Measurements from ENCODE around the gene KCNK16. TPM values are rescaled to one million over a fixed set of nuclear protein-coding genes. Genes with fewer than 3 reads are reported as not detected.

The KCNK16 gene
- total and polyA plus RNA-seq, 2 of the 4 experiments (the other 2 are of a cell fraction): not detected

- no peak for ATAC-seq (ENCODE audit: low read depth)
Measured at GRCh38 chr6:39333644-39334438, 11.3 kb upstream of the KCNK16 start.

More at GRCh38 chr6:39333644-39334438, 11.3 kb upstream of the KCNK16 start:
- no CpG with 5 or more reads among the region's 7 CpGs for WGBS, 2 experiments (ENCODE audit: extremely low coverage in 2 of 2, insufficient read length in 1 of 2)
- H2AK9ac ChIP-seq (replicated peaks; ENCODE audit: low read depth, low read length, poor library complexity): no peak overlapping the region
- H2AFZ ChIP-seq (replicated peaks; ENCODE audit: low read length, poor library complexity): no peak overlapping the region
- H2AK5ac ChIP-seq (ENCODE audit: low read depth, low read length): no peak overlapping the region
- H4K91ac ChIP-seq (ENCODE audit: insufficient read depth, low read depth, low read length): no peak overlapping the region
- H2BK120ac ChIP-seq (ENCODE audit: low read depth, low read length): no peak overlapping the region
- no peak overlapping the region for H3K14ac ChIP-seq (replicated peaks; ENCODE audit: low read depth, low read length)
- H2BK5ac ChIP-seq (ENCODE audit: low read depth, low read length, poor library complexity, severe bottlenecking): no peak overlapping the region
- H3K27ac ChIP-seq (ENCODE audit: insufficient read depth, low read length): no peak overlapping the region
- H2BK15ac ChIP-seq (ENCODE audit: low read depth, low read length): no peak overlapping the region
- H3K4me1 ChIP-seq (ENCODE audit: control insufficient read depth, insufficient read depth, low read length): no peaks in the 10 kb centered on the region
- H3K9ac ChIP-seq (ENCODE audit: low read depth, low read length): no peak overlapping the region
- H3K4me2 ChIP-seq (ENCODE audit: low read depth, low read length): no peak overlapping the region
- in situ Hi-C loops (cut with MboI; ENCODE audit: low sequenced_read_pairs) (no loop called here), dilution Hi-C loops (cut with HindIII; ENCODE audit: low sequenced_read_pairs, unreplicated experiment) (no loop called here), intact Hi-C loops (cut with micrococcal nuclease) (no loop called here)
- POLR2A ChIA-PET (ENCODE audit: unreplicated experiment): no interaction called here
- no peaks in the 10 kb centered on the region; the same call in 1 of the 2 replicates for H3K27me3 ChIP-seq (ENCODE audit: control insufficient read depth, insufficient read depth, low read length)
- H3K18ac ChIP-seq (ENCODE audit: low read depth, low read length): no peak overlapping the region
- no peaks in the 10 kb centered on the region for H4K20me1 ChIP-seq (ENCODE audit: insufficient read depth, low read length)
- no peaks in the 10 kb centered on the region for H3K36me3 ChIP-seq (ENCODE audit: control insufficient read depth, insufficient read depth, low read length)
- DNase-seq: no peak
- BruUV-seq (replicated peaks): no TSS peak
- H4K5ac ChIP-seq (ENCODE audit: low read depth, low read length): no peak overlapping the region
- CTCF ChIA-PET: no interaction called here
- H4K8ac ChIP-seq (ENCODE audit: low read depth in 2 of 2, low read length in 2 of 2): no peak overlapping the region
- H3K56ac ChIP-seq (ENCODE audit: extremely low read depth, insufficient read depth, low read length): no peak overlapping the region
- no peak overlapping the region for H2BK20ac ChIP-seq (ENCODE audit: low read depth, low read length)
- no peak overlapping the region for H3K23ac ChIP-seq (ENCODE audit: low read depth, low read length)
- H3K4ac ChIP-seq (ENCODE audit: low read depth, low read length): no peak overlapping the region
- TF ChIP-seq MAZ (IDR thresholded peaks at IDR 0.05; ENCODE audit: borderline replicate concordance, low read depth, low read length): no peak
- no peak for TF ChIP-seq BHLHE40 (IDR thresholded peaks at IDR 0.05; ENCODE audit: low read depth, low read length)
- TF ChIP-seq FOS (IDR thresholded peaks at IDR 0.05; ENCODE audit: low read depth, low read length): no peak
- no peak for TF ChIP-seq SMC3 (IDR thresholded peaks at IDR 0.05; ENCODE audit: low read depth, low read length)
- TF ChIP-seq RAD21 (IDR thresholded peaks at IDR 0.05; ENCODE audit: low read length): no peak
- no peak for TF ChIP-seq CTCF (conservative IDR thresholded peaks at IDR 0.05; ENCODE audit: low read depth, low read length)
- TF ChIP-seq MXI1 (IDR thresholded peaks at IDR 0.05; ENCODE audit: borderline replicate concordance, low read depth, low read length): no peak
- no peak for TF ChIP-seq CHD1 (IDR thresholded peaks at IDR 0.05; ENCODE audit: low read depth, low read length)
- no peak for TF ChIP-seq USF2 (IDR thresholded peaks at IDR 0.05; ENCODE audit: low read depth, low read length)
- TF ChIP-seq POLR2A (IDR thresholded peaks at IDR 0.05; ENCODE audit: low read depth, low read length): no peak
- TF ChIP-seq MAFK (IDR thresholded peaks at IDR 0.05; ENCODE audit: low read depth, low read length): no peak
- no peak for TF ChIP-seq RFX5 (IDR thresholded peaks at IDR 0.05; ENCODE audit: low read depth, low read length)
- TF ChIP-seq CEBPB (IDR thresholded peaks at IDR 0.05; ENCODE audit: low read depth, low read length): no peak
- TF ChIP-seq ELK1 (IDR thresholded peaks at IDR 0.05; ENCODE audit: borderline replicate concordance, low read depth, low read length): no peak
- H3K4me3 ChIP-seq (ENCODE audit: insufficient read depth, low read depth, low read length): no peak overlapping the region
- no peaks in the 10 kb centered on the region for H3K9me1 ChIP-seq (ENCODE audit: insufficient read depth, low read length)
- no peaks in the 10 kb centered on the region for H3K9me3 ChIP-seq (ENCODE audit: control insufficient read depth, insufficient read depth, low read length)
- H3K79me1 ChIP-seq (ENCODE audit: low read depth in 1 of 2, low read length in 2 of 2): no peaks in the 10 kb centered on the region

All from IMR-90 (cell line).